Measurements from ENCODE around the gene THRA.

The THRA gene

GRCh38 chr17:40064971-40065768 is 2.4 kb downstream of the THRA start:
- no peak for DNase-seq (ENCODE audit: low read depth)

GRCh38 chr17:40065769-40066510 is 3.2 kb downstream of the THRA start:
- DNase-seq (ENCODE audit: low read depth): no peak

- DNase-seq (ENCODE audit: low read depth): no peak
These were observed 4.9 kb downstream of the THRA start for GRCh38 chr17:40067710-40068109.

- DNase-seq (ENCODE audit: low read depth): no peak
These were observed 5.4 kb downstream of the THRA start for GRCh38 chr17:40068129-40068581.

GRCh38 chr17:40068584-40068916 is 5.8 kb downstream of the THRA start:
- no peak for DNase-seq (ENCODE audit: low read depth)

GRCh38 chr17:40068917-40069750 is 6.4 kb downstream of the THRA start:
- peak; percentile 76 for DNase-seq (ENCODE audit: low read depth)

GRCh38 chr17:40069751-40070708 is 7.3 kb downstream of the THRA start:
- no peak for DNase-seq (ENCODE audit: low read depth)

- no peak for DNase-seq (ENCODE audit: low read depth)
These were observed 8.0 kb downstream of the THRA start for GRCh38 chr17:40070709-40071312.

- DNase-seq (ENCODE audit: low read depth): no peak
These were observed 8.7 kb downstream of the THRA start for GRCh38 chr17:40071313-40072039.

GRCh38 chr17:40072040-40072734 is 9.4 kb downstream of the THRA start:
- DNase-seq (ENCODE audit: low read depth): no peak

GRCh38 chr17:40072735-40073346 is 10.1 kb downstream of the THRA start:
- no peak for DNase-seq (ENCODE audit: low read depth)

GRCh38 chr17:40073454-40074174 is 10.8 kb downstream of the THRA start:
- no peak for DNase-seq (ENCODE audit: low read depth)

GRCh38 chr17:40074175-40074512 is 11.4 kb downstream of the THRA start:
- no peak for DNase-seq (ENCODE audit: low read depth)

- DNase-seq (ENCODE audit: low read depth): no peak
These were observed 12.1 kb downstream of the THRA start for GRCh38 chr17:40074871-40075200.

GRCh38 chr17:40075201-40075941 is 12.6 kb downstream of the THRA start:
- DNase-seq (ENCODE audit: low read depth): no peak

- no peak for DNase-seq (ENCODE audit: low read depth)
These were observed 13.3 kb downstream of the THRA start for GRCh38 chr17:40075942-40076498.

- DNase-seq (ENCODE audit: low read depth): no peak
These were observed 13.8 kb downstream of the THRA start for GRCh38 chr17:40076591-40076990.

GRCh38 chr17:40079545-40079944 is 16.8 kb downstream of the THRA start:
- no peak for DNase-seq (ENCODE audit: low read depth)
